GM12878 (cell line): Measurements from ENCODE around the gene TECTA. TPM values are rescaled to one million over a fixed set of nuclear protein-coding genes. Genes with fewer than 3 reads are reported as not detected.

Experiments
- ASH2L ChIP-seq: fragments of 300-600, 200-600 bp; sonication (generic); IDR thresholded peaks from 2 replicates; pipeline ENCODE4 v1.6.1; 2017; ENCODE audit warnings: low read depth, mild to moderate bottlenecking, borderline replicate concordance
- ATF3 ChIP-seq: IDR thresholded peaks from 2 replicates; pipeline ENCODE4 v1.6.1; 2011; ENCODE audit warnings: low read depth, mild to moderate bottlenecking, low read length, moderate library complexity, borderline replicate concordance; ENCODE audit errors: extremely low read depth
- BHLHE40 ChIP-seq, 2 experiments: fragments of 450-650 bp in 1 of 2; IDR thresholded peaks; 2 replicates each; pipeline ENCODE4 v1.6.1; 2011 to 2017; ENCODE audit warnings: low read depth in 2 of 2, borderline replicate concordance in 1 of 2, improper control_type of control experiment in 1 of 2, low read length in 1 of 2, mild to moderate bottlenecking in 1 of 2
- CBX3 ChIP-seq: fragments of 200-600 bp; sonication (generic); IDR thresholded peaks from 2 replicates; pipeline ENCODE4 v1.6.1; 2016; ENCODE audit warnings: low read depth, borderline replicate concordance
- CHD2 ChIP-seq: IDR thresholded peaks from 2 replicates; pipeline ENCODE4 v1.6.1; 2011; ENCODE audit warnings: low read depth, low read length, improper control_type of control experiment, borderline replicate concordance
- CREM ChIP-seq: IDR thresholded peaks from 2 replicates; pipeline ENCODE4 v1.6.1; 2014; ENCODE audit warnings: antibody characterized with exemption, low read depth
- HDAC6 ChIP-seq: fragments of 200-600 bp; sonication (generic); IDR thresholded peaks from one replicate; pipeline ENCODE4 v1.8.0; 2017; ENCODE audit warnings: antibody characterized with exemption; ENCODE audit not compliant: unreplicated experiment
- NRF1 ChIP-seq: conservative IDR thresholded peaks from 2 replicates; pipeline ENCODE4 v1.6.1; 2011; ENCODE audit warnings: mild to moderate bottlenecking, low read depth, low read length, improper control_type of control experiment
- PAX5 ChIP-seq: IDR thresholded peaks from 2 replicates; pipeline ENCODE4 v1.6.1; 2011; ENCODE audit warnings: low read depth, low read length, borderline replicate concordance
- TCF3 ChIP-seq: IDR thresholded peaks from 2 replicates; pipeline ENCODE4 v1.6.1; 2012; ENCODE audit warnings: low read depth, mild to moderate bottlenecking, low read length, borderline replicate concordance; ENCODE audit not compliant: insufficient read depth
- USF2 ChIP-seq: IDR thresholded peaks from 2 replicates; pipeline ENCODE4 v1.6.1; 2011; ENCODE audit warnings: low read depth, low read length, improper control_type of control experiment, borderline replicate concordance
- YBX1 ChIP-seq: fragments of 450-650 bp; IDR thresholded peaks from 2 replicates; pipeline ENCODE4 v1.6.1; 2016; ENCODE audit warnings: antibody characterized with exemption
- ZBTB40 ChIP-seq: fragments of 450-650 bp; IDR thresholded peaks from 2 replicates; pipeline ENCODE4 v1.6.1; 2016; ENCODE audit warnings: mild to moderate bottlenecking, moderate library complexity, borderline replicate concordance
- ZZZ3 ChIP-seq: IDR thresholded peaks from 2 replicates; pipeline ENCODE4 v1.6.1; 2011; ENCODE audit warnings: low read depth; ENCODE audit not compliant: control insufficient read depth, insufficient read length
- polyA plus RNA-seq, 11 experiments: library from polyadenylated mRNA; depleted of rRNA in 4 of 11; unstranded in 6 of 11; stranded (reverse) in 5 of 11; fragments of >200 nt; fragmentation: Nextera tagmentation in 4 of 11; fragmentation: Illumina TruSeq in 1 of 11; extraction: Ambion mirVana in 4 of 11; extraction: Trizol in 1 of 11; gene quantifications; 1 replicate in 1 of 11; 2 replicates in 10 of 11; pipeline versions ENCODE4 v1.2.1 to v1.2.3, GENCODE V29; 2011 to 2016; ENCODE audit warnings: inconsistent platforms in 2 of 11, missing spikeins in 2 of 11, low read depth in 1 of 11
- total RNA-seq, 4 experiments: library from RNA; depleted of rRNA in 3 of 4; stranded (reverse); fragments of >200 nt in 3 of 4; fragmentation: Illumina TruSeq in 1 of 4; extraction: Trizol in 1 of 4; gene quantifications; 2 replicates each; pipeline versions ENCODE4 v1.2.1 to v1.2.3, GENCODE V29; 2013 to 2021
- TF ChIP-seq, protein P1 (sequence below): fragments of 450-650 bp; IDR thresholded peaks from 2 replicates; pipeline ENCODE4 v1.6.1; 2017; ENCODE audit warnings: low read depth, mild to moderate bottlenecking, moderate library complexity
- TF ChIP-seq, protein P2 (sequence below): fragments of 450-650 bp; formaldehyde crosslinking; IDR thresholded peaks from 2 replicates; pipeline ENCODE4 v1.4.0; 2020; ENCODE audit warnings: mild to moderate bottlenecking, moderate library complexity

TECTA gene
- total and polyA plus RNA-seq, 10 of the 15 experiments (the other 5 are each of a cell fraction or from before 2014, with no cell fraction given), result under 0.01 to 0.14 (median 0.05) TPM; not detected in 1

- TF ChIP-seq ATF3, result no peak
- TF ChIP-seq YBX1, result no peak
- TF ChIP-seq, protein P1, sequence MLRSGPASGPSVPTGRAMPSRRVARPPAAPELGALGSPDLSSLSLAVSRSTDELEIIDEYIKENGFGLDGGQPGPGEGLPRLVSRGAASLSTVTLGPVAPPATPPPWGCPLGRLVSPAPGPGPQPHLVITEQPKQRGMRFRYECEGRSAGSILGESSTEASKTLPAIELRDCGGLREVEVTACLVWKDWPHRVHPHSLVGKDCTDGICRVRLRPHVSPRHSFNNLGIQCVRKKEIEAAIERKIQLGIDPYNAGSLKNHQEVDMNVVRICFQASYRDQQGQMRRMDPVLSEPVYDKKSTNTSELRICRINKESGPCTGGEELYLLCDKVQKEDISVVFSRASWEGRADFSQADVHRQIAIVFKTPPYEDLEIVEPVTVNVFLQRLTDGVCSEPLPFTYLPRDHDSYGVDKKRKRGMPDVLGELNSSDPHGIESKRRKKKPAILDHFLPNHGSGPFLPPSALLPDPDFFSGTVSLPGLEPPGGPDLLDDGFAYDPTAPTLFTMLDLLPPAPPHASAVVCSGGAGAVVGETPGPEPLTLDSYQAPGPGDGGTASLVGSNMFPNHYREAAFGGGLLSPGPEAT, result peak; percentile 52; the same call in 1 of the 2 replicates
- TF ChIP-seq CHD2, result no peak
- TF ChIP-seq, protein P2, sequence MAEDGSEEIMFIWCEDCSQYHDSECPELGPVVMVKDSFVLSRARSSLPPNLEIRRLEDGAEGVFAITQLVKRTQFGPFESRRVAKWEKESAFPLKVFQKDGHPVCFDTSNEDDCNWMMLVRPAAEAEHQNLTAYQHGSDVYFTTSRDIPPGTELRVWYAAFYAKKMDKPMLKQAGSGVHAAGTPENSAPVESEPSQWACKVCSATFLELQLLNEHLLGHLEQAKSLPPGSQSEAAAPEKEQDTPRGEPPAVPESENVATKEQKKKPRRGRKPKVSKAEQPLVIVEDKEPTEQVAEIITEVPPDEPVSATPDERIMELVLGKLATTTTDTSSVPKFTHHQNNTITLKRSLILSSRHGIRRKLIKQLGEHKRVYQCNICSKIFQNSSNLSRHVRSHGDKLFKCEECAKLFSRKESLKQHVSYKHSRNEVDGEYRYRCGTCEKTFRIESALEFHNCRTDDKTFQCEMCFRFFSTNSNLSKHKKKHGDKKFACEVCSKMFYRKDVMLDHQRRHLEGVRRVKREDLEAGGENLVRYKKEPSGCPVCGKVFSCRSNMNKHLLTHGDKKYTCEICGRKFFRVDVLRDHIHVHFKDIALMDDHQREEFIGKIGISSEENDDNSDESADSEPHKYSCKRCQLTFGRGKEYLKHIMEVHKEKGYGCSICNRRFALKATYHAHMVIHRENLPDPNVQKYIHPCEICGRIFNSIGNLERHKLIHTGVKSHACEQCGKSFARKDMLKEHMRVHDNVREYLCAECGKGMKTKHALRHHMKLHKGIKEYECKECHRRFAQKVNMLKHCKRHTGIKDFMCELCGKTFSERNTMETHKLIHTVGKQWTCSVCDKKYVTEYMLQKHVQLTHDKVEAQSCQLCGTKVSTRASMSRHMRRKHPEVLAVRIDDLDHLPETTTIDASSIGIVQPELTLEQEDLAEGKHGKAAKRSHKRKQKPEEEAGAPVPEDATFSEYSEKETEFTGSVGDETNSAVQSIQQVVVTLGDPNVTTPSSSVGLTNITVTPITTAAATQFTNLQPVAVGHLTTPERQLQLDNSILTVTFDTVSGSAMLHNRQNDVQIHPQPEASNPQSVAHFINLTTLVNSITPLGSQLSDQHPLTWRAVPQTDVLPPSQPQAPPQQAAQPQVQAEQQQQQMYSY (CRISPR knock-in tag), result no peak
- TF ChIP-seq BHLHE40 (IDR thresholded peaks at IDR 0.05; ENCODE audit: borderline replicate concordance in 1 of 2, low read depth in 2 of 2, low read length in 1 of 2), result peak; percentile 61 to 70; a peak in 3 of 4 replicates
- 0 out of 2 replicates have a peak, but pooled peaks have one; percentile 47 for TF ChIP-seq ASH2L
- TF ChIP-seq HDAC6, result no peak
- TF ChIP-seq PAX5, result no peak
- no peak for TF ChIP-seq USF2
- TF ChIP-seq CBX3, result no peak
- no peak for TF ChIP-seq NRF1
- no peak for TF ChIP-seq ZZZ3
- no peak for TF ChIP-seq TCF3
- TF ChIP-seq ZBTB40, result no peak
- TF ChIP-seq CREM, result no peak
Observed at GRCh38 chr11:121236115-121237001, 135.3 kb downstream of the TECTA start (continued).
